HG02973 (cell line): ENCODE results near the gene SLC22A5.

Experiments
- ATAC-seq: cut with Tn5 transposase; IDR thresholded peaks from one replicate; pipeline ENCODE4 v1.9.1; 2021; ENCODE audit warnings: moderate library complexity; ENCODE audit not compliant: unreplicated experiment

SLC22A5 gene

GRCh38 chr5:132369474-132370180 lies at the start of gene SLC22A5:
Gene SLC22A5 (plus strand): TSS chr5:132369710. CDS start chr5:132369973, 263 bp downstream.
- ATAC-seq = peak; percentile 76

DNA sequence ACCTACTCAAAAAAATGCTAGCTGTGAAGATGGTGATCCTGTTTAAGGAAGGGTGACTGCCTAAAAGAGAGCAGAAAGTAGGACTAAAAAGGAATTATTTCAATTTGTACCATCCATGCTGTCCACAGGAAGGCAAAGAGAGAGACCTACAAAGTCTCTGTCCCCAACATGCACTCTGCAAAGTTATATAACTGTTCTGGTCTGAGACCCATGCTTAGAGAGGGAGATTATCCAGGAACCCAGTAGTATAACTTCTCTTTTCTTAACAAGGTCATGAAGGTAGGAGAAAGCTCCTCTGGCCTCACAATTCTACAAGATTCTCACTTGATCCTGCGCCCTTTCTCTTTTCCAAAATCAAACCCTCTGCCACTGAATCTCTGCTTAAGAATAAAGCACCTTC lies 49.5 kb upstream of the SLC22A5 start:
- ATAC-seq = no peak

DNA sequence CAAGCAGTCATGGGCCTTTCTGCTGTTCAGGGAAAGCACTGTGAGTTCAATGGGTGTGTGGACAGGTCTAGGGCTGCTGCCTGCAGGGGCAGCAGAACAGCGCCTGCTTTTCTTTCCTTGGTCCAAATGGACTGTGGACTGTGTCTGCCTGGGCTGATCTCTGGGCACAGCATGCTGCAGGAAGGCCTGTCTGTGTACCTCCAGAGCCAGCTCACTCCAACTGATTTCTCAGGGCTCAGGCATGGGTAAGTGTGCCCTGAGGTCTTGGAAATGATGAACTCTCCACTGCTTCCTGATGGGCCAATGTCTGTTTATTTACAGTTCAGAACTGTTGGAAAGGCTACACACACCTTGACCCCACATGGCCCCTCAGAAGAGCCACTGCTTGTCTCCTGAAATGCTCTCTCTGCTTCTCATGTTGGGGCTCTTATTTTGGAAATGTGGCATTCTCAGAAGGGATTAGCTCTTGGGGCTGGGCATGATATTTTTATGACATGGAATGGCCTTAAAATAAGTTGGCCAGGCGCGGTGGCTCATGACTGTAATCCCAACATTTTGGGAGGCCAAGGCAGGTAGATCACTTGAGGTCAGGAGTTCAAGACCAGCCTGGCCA lies 48.3 kb upstream of the SLC22A5 start:
- no peak for ATAC-seq

DNA sequence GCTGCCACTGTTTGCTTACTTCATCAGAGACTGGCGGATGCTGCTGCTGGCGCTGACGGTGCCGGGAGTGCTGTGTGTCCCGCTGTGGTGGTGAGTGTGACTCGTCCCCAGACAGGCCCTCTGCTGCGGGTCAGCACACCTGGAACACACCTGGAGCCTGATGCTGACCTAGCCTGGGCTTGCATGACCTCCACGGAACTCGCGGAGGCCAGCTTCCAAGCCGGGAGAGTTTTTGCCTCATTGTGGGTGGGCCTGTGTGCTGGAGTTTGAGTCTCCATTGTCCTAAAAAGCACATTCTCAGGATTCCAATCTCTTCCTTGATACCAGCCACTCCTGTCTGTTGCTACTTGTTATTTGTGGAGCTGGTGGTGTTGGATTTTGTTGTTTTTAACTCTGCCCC lies 47.2 kb upstream of the SLC22A5 start:
- no peak for ATAC-seq

GRCh38 chr5:132323202-132323601 lies 46.3 kb upstream of the SLC22A5 start:
- no peak for ATAC-seq

DNA sequence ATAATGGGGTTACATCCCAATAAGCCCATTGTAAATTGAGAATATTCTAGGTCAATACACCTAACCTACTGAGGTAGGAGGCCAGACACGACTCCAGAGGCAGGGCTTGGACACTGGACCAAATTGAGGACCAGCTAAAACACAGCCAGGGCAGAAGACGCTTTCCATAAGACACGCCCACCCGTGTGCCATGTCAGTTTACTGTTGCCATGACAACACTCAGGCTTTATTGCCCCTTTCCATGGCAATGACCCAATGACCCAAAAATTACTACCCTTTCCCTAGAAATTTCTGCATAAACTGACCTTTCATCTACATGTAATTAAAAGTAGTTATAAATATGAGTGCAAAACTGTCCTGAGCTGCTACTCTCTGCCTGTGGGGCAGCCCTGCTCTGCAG lies 43.8 kb upstream of the SLC22A5 start:
- ATAC-seq = no peak

- no peak for ATAC-seq
Measured at GRCh38 chr5:132327252-132327955, 42.1 kb upstream of the SLC22A5 start.

GRCh38 chr5:132334812-132335211 lies 34.7 kb upstream of the SLC22A5 start:
- no peak for ATAC-seq

- no peak for ATAC-seq
Measured at GRCh38 chr5:132335402-132335801, 34.1 kb upstream of the SLC22A5 start.

DNA sequence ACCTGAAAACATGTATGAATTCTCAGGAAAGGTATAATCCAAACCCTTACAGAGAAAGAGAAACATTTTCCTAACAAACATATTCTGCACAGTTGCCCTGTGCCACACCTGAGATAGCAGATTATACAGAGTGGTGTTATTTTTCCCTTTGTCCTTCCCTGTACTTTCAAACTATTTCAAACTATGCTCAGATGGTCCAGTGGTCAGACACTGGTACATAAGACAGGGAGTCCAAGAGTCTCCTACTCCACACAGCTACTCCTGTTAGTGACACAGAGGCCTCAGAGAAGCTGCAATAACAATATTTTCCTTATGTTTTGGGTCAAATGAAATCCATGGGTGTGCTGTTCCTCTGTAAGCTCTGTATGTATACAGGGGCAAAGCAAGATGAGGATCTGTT lies 30.0 kb upstream of the SLC22A5 start:
- no peak for ATAC-seq

GRCh38 chr5:132342291-132343180 lies 27.0 kb upstream of the SLC22A5 start:
- ATAC-seq = no peak

DNA sequence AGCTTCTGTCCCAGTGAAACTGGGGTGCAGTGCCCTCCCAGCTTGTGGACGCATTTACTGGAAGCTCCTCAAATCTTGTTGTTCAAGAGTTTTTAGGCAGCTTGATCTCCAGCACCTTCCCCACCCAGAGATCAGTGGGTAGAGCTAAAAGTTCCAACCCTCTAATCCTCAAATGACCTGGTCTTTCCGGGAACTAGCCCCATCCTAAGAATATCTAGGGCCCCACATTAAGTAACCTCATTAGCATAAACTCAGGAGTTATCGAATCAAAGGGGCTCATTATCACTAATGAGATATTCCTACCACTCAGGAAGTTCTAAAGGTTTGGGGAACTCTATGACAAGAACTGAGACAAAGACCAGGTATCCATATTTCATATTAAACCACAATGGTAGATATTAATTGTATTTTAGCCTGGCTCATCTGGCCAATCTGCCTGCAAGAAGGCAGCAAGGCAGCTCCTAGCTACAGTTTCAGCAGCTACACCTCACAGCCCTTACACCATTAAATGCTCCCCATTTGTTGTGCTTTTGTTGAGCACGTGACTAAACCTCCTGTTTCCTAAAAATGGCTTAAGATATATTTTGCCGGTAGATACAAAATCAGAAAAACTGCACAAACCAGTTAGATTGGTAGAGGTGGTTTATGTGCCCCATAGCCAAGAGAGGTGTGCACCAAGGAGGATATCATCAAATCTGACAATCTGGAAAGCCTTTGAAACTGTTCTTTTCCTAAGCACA lies 24.6 kb upstream of the SLC22A5 start:
- ATAC-seq = no peak

- no peak for ATAC-seq
Measured at GRCh38 chr5:132353486-132353995, 16.0 kb upstream of the SLC22A5 start.

DNA sequence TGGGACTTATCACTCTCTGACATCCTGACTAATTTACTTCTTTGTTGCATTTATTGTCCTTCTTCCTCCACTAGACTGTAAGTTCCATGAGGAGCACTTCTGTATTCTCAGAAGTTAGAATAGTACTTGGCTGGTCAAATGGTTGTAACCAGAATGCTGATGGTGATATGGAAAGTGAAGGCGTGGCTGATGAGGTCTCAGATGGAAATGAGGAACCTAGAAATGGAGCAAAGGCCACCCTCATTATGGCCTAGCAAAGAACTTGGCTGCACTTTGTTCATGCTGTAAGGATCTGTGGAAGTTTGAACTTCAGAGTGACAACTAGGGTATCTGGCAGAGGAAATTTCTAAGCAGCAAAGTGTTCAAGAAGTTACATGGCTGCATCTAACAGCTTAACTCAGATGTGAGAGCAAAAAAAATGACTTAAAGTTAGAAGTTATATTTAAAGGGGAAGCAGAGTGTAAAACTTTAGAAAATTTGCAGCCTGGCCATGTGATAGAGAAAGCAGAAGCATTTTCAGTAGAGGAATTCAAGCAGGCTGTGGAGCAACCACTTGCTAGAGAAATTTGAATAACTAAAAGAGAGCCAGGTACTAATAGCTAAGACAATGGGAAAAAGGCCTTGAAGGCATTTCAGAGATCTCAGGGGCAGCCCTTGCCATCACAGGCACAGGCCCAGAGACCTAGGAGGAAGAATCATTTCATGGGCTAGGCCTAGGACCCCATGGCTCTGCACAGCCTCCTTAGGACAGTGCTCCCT lies 14.9 kb upstream of the SLC22A5 start:
- ATAC-seq = no peak

DNA sequence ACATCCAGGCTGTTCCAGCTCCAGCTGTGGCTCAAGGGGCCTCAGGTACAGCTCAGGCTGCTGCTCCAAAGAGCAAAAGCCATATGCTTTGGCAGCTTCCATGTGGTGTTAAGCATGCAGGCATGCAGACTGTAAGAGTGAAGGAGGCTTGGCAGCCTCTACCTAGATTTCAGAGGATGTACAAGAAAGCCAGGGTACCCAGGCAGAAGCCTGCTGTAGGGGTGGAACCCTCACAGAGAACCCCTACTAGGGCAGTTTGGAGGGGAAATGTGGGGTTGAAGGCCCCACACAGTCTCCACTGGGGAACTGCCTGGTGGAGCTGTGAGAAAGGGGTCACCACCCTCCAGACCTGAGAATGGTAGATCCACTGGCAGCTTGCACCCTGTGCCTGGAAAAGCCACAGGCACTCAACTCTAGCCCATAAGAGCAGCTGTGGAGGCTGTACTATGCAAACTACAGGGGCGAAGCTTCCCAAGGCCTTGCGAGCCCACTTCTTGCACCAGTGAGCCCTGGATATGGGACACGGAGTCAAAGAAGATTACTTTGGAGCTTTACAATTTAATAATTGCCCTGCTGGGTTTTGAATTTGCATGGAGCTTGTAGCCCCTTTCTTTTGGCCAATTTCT lies 14.3 kb upstream of the SLC22A5 start:
- ATAC-seq = no peak

DNA sequence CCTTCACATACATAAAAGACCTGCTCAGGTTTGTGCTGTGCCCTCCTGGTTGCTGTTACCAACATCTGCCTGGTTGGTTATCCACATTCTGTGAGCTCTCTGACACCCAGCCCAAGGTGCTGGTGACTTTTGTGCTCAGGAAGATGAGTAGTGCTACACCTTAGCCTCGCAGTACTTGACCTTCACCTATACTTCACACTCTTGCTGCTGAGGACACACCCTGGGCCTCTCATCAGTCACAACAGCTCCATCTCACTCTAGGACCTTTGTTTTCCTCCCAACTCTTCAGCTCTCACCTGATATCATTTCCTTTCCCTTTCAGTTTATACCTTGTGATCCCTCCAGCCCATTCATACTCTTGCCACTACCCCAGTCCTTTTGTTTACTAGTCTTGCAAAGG lies 10.7 kb upstream of the SLC22A5 start:
- no peak for ATAC-seq

DNA sequence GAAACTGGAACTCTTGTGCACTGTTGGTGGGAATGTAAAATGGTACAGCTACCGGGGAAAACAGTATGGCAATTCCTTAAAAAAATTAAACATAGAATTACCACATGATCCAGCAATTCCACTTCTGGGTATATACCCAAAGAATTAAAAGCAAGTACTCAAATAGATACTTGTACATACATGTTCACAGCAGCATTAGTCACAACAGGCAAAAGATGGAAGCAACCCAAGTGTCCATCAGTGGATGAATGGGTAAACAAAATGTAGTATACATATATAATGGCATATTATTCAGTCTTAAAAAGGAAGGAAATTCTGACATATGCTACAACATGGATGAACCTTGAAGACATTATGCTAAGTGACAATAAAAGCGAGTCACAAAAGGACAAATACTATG lies 7.4 kb upstream of the SLC22A5 start:
- no peak for ATAC-seq

DNA sequence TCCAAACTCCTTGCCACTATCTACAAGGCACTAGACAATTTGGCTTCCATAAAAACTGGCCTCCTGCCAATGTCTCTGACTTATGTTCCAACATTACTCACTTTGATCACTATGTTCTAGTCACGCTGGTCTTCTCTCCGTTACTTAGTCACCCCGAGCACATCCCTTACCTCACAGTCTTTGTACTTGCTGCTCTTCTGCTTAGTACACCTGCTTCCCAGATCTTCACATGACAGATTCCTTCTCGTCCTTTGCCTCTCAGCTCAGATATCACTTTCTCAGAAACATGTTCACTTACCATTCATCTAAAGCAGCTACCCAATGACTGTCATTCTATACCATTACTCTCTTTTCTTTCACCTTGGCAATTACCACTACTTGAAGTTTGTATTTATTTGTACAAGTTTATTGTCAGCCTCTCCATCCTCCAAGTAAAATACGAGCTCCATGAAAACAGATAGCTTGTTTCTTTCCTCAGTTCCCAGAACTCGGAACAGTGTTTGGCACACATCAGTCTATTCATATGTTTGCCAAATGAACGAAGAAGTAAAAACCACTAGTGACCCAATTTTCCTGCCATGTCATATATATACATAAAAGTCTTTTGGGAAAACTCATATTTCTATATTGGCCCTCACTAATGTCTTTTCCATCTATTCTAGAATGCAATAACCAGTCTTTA lies 5.9 kb upstream of the SLC22A5 start:
- ATAC-seq = no peak

DNA sequence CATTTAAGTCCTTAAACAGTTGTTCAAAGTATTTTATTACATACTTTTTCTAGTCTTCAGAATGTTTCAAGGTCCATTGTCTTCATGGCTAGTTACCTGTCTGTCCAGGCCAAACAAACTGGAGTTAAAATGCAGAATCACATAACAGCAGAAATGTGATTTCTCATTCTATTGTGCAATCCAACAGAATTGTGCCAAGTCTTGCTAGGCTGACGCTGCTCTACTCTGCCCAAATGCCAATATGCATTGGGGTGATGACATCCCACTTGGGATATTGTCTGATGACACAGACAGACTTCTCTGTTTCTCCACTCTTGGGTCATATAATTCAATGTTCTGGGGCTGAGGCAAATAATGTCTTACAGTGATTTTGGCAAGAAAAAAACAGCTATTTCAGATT lies 5.2 kb upstream of the SLC22A5 start:
- no peak for ATAC-seq
